GM18867 (cell line): Measurements from ENCODE around the gene GLCE.
"Not testable (repeated sequence)": the region's sequence is repeated elsewhere in the genome, so short reads cannot be mapped to it uniquely, and the experiment has no call there.

Experiments
- ATAC-seq: cut with Tn5 transposase; IDR thresholded peaks from one replicate; pipeline ENCODE4 v1.9.1; 2021; ENCODE audit warnings: mild to moderate bottlenecking, moderate library complexity; ENCODE audit not compliant: unreplicated experiment

GLCE gene

DNA sequence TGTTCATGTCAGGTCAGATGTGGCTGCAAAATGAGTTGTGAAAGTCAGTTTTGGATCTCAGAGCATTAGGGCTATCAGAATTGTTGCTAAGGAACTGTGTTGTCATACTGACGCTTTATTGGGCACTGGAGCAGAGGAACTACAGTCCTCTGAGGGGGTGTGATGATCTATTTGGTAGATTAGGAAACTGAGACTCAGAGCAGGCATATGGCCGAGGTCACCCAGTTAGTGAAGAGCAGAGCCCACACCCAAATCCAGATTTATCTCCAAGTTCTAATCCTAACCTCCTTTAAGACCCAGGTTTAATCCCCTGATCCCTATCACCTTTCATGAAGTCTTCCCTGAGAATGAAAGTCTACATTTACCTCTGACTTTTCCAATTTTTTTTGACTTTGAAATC lies 25.6 kb upstream of the GLCE start:
- no peak for ATAC-seq

GRCh38 chr15:69135499-69135898 lies 24.9 kb upstream of the GLCE start:
- no peak for ATAC-seq

DNA sequence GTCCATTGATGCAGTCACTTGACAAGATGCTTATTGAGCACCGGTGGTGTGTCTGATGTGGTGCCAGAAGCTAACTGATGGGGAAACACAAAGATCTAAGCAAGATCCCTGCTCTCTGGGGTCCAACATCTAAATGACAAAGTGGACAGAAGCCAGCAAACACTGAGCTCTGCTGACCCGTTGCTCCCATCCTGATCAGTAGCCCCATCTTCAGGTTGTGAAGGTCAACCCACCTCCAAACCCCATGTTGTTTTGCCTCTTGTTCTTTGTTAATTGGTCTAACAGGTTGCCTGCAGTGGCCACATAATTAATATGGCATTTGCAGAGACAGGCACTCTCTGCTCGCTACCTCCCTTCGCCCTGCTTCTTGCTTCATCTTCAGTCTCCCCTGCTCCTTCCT lies 21.5 kb upstream of the GLCE start:
- no peak for ATAC-seq

- no peak for ATAC-seq
Measured at GRCh38 chr15:69140306-69140705, 20.1 kb upstream of the GLCE start.

DNA sequence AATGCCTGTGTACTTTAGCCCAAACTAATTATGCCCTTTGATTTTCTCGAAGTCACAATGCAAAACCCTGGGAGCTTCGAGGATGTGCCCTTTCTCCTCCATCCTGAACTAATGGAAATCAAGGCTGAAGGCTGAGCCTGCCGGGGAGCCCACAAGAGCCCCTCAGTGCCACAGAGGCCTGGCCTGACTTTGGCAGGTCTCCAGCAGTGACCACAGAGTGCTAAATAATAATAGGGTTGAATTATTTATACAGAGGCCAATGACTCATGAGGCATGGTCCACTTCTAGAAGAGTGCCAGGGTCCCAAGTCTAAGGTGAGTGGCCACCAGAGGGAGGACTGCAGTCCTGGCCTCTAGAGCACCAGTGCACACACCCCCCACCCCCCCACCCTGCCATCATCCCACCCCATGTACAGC lies 19.1 kb upstream of the GLCE start:
- no peak for ATAC-seq

- ATAC-seq: no peak
Measured at GRCh38 chr15:69141833-69142232, 18.6 kb upstream of the GLCE start.

- ATAC-seq: no peak
Measured at GRCh38 chr15:69143756-69144436, 16.5 kb upstream of the GLCE start.

DNA sequence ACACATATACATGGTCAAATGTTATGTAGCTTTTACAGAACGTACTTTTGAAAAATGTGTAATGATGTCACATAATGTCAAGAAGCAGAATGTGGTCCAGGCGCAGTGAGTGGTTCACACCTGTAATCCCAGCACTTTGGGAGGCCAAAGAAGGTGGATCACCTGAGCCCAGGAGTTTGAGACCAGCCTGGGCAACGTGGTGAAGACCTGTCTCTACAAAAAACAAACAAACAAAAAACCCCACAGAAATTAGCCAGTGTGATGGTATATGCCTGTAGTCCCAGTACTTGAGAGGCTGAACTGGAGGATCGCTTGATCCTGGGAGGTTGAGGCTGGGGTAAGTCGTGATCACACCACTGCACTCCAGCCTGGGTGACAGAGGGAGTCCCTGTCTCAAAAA lies 15.9 kb upstream of the GLCE start:
- no peak for ATAC-seq

DNA sequence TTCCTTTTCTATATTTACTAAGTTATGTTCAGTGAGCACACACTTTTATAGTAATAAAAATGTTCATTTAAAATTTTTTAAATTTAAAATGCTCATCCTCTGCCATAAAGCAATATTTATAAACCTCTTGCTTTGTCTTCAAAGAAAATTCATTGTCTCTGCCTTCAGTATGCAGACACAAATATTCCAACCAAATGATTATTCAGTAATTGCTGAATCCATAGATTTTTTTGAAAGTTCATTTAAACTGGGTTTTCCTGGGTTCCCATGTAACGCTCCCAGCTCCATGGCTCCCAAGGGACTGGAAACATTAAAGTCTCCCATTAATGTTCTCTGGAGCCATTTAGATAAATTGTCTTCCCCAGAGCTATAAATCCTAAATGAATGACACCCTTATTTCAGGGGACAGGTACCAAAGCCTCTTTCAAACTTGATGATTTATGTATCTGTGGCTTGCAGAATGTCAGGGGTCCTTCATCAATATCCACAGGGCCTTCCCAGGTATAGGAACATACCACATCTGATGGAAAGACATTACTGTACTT lies 15.2 kb upstream of the GLCE start:
- no peak for ATAC-seq

- no peak for ATAC-seq
Measured at GRCh38 chr15:69145694-69146492, 14.5 kb upstream of the GLCE start.

DNA sequence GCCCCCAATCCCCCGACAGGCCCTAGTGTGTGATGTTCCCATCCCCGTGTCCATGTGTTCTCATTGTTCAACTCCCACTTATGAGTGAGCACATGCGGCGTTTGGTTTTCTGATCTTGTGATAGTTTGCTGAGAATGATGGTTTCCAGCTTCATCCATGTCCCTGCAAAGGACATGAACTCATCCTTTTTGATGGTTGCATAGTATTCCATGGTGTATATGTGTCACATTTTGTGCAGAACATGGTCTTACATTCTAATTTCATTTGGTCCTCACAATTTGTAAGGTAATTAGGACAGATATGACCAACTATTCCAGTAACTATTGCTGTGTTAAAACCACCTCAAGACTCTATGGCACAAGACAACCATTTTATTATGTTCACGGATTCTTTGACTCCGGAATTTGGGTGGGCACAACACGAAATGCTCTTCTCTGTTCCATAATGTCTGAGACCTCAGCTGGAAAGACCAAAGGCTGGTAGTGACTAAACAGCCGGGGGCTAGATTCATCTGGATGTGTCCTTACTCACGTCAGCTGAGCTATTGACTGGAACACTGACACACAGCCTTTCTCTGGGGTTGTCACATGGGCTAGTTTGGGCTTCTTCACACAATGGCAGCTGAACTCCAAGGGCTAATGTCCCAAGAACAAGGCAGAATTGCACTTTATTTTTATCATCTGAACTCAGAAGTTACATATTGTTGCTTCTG lies 13.6 kb upstream of the GLCE start:
- no peak for ATAC-seq

DNA sequence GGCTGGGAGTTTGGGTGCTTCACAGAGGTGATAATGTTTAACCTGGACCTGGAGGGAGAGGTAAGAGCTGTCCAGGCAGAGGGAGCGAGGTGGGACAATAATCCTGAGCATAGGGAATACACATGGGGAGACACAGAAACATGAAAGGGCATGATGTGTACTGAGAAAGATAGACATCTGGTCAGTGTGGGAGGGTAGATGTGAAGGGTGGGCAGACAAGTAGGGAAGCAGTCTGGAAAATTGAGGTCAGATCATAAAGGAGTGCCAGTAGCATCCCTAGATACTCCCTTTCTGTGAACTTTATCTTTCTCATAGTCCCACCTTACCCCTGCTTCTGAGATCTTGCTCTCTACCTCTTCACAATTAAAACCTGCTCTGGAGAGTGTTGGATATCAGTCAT lies 12.0 kb upstream of the GLCE start:
- ATAC-seq: no peak

- ATAC-seq: no peak
Measured at GRCh38 chr15:69149163-69149562, 11.3 kb upstream of the GLCE start.

DNA sequence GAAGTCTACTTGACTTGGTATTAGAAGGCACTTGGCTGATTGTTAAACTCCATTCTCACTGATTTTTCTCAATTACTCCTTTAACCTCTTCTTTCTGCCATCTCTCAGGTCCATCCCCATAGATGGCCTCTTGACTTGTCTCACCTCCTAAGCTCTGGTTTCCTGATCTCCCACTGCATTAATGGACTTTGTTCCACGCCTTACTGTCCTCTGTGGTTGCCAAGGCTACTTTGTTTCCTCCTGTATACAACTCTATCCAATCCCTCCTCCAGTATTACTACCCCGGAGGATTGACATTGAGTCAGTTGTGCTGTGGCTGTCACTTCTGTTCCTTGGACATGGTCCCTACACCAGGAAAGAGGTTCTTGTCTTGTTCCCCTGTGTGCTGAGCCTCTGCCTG lies 10.6 kb upstream of the GLCE start:
- ATAC-seq: no peak

- ATAC-seq: no peak
Measured at GRCh38 chr15:69150336-69150735, 10.1 kb upstream of the GLCE start.

GRCh38 chr15:69150841-69151240 lies 9.6 kb upstream of the GLCE start:
- ATAC-seq: no peak

- no peak for ATAC-seq
Measured at GRCh38 chr15:69153046-69153445, 7.4 kb upstream of the GLCE start.

- ATAC-seq: not testable (repeated sequence)
Measured at GRCh38 chr15:69153587-69153986, 6.8 kb upstream of the GLCE start.

DNA sequence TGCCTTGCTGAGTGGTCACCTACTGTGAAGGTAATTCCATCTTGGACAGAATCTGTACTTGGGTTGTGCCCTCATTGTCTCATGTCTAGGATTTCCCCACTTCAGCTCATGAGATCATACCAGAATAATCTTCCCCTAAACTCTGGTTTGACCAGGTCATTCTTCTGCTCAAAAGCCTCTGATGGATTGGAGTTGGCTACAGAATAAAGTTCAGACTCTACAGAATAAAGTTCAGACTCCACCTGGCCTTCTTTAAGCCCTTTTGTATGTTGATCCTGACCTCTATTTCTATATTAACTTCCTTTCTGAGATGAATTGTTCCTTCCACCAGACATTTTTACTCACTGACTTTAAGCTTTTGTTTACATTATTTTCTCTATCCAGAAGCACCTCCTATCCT lies 6.4 kb upstream of the GLCE start:
- no peak for ATAC-seq

DNA sequence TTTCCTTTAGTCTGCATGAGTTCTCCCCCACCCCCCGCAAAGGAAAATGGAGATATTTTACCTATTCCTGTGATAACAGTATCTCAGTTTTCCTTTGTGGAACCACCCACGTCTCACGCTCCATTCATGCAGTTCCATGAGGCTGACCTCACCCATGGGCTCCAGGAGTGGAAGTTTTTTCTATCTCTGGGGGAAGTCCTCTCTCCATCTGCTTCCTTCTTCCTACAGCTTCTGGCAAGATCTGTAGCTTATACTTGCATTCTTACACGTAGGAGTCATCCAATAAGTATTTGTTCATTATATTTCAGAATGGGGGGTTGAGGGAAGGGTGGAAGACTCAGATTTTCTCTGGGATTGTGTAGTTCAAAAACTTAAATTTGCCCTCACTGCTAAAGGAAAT lies 5.8 kb upstream of the GLCE start:
- ATAC-seq: no peak

GRCh38 chr15:69156736-69157381 lies 3.6 kb upstream of the GLCE start:
- ATAC-seq: no peak
